HFF-Myc (cell line): ENCODE results near the gene PLEKHA5.
"Not testable (repeated sequence)": the region's sequence is repeated elsewhere in the genome, so short reads cannot be mapped to it uniquely, and the experiment has no call there.

Experiments used
- DNase-seq: peaks from one replicate; pipeline ENCODE4 v3.0.0-alpha.2; 2011; ENCODE audit warnings: low read depth; ENCODE audit errors: extremely low read depth
- H3K4me3 ChIP-seq: replicated peaks from 2 replicates; pipeline ENCODE4 v1.5.1; 2011; ENCODE audit warnings: low read depth, mild to moderate bottlenecking, control low read depth, low read length
- CTCF ChIP-seq: IDR thresholded peaks from 2 replicates; pipeline ENCODE4 v1.5.1; 2012; ENCODE audit warnings: mild to moderate bottlenecking, low read depth, low read length, control low read depth; ENCODE audit errors: missing control alignments

The PLEKHA5 gene

DNA sequence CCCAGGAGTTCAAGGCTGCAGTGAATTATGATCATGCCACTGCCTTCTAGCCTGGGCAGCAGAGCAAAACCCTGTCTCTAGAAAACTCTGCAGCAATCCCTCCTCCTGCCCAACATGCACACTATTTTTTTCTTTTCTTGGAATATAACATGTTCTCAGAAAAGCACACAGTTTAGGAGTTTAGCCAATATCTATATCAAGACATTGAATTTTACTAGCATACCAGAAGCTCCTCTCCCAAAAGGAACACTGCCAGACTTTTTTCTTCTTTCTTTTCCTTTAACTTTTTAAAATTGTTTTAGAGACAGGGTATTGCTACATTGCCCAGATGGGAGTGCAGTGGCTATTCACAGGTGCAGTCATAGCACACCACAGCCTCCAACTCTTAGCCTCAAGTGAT is 202.7 kb downstream of the PLEKHA5 start:
- DNase-seq = no peak
- TF ChIP-seq CTCF = no peak
- no peak overlapping the region for H3K4me3 ChIP-seq

GRCh38 chr12:19338405-19338804 is 208.9 kb downstream of the PLEKHA5 start:
- no peak overlapping the region for H3K4me3 ChIP-seq
- TF ChIP-seq CTCF = no peak
- DNase-seq = no peak

- DNase-seq = not testable (repeated sequence)
Measured at GRCh38 chr12:19350850-19351249, 221.3 kb downstream of the PLEKHA5 start.

GRCh38 chr12:19351346-19351745 is 221.8 kb downstream of the PLEKHA5 start:
- DNase-seq = no peak
- no peak for TF ChIP-seq CTCF
- H3K4me3 ChIP-seq = no peak overlapping the region

More at GRCh38 chr12:19350850-19351249, 221.3 kb downstream of the PLEKHA5 start:
- not testable (repeated sequence) for H3K4me3 ChIP-seq

DNA sequence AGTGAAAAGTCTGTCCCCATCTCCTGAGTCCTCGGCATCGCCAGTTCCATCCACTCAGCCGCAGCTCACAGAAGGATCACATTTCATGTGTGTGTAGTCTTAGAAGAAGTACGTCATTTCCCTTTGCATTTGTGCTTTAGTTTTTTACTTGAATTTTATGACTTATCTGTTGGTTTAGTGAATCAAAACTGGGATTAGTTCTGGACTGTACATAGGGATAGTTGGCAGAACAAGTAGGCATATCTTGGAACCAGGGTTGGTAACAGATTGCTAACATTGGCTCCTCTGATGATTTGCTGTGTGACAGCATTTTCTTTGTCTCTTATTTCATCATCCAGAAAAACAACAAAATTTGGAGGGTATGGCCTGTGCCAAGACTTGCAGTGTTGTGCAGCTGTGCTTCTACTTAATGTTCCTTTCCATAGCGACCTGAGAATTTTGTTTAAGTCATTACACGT is 240.2 kb downstream of the PLEKHA5 start:
- H3K4me3 ChIP-seq = no peak overlapping the region
- DNase-seq = peak; percentile 33
- TF ChIP-seq CTCF = no peak

GRCh38 chr12:19373586-19373985 is 244.1 kb downstream of the PLEKHA5 start:
- no peak for DNase-seq
- TF ChIP-seq CTCF = no peak
- no peak overlapping the region for H3K4me3 ChIP-seq

- no peak for DNase-seq
- no peak for TF ChIP-seq CTCF
- no peak overlapping the region for H3K4me3 ChIP-seq
Measured at GRCh38 chr12:19375888-19376287, 246.4 kb downstream of the PLEKHA5 start.
